ENCODE results near the gene DNAI1. TPM values are rescaled to one million over a fixed set of nuclear protein-coding genes. Genes with fewer than 3 reads are reported as not detected.

DNAI1 gene
- polyA plus RNA-seq, 1 donor (not counting 4 experiments of a cell fraction or from before 2014, with no cell fraction given), result 0.08 TPM

GRCh38 chr9:34505370-34506120, 46.9 kb downstream of the DNAI1 start:
- H3K79me2 ChIP-seq (ENCODE audit: control insufficient read depth, insufficient read depth, low read length), result no peaks in the 10 kb centered on the region
- H3K27ac ChIP-seq (ENCODE audit: control insufficient read depth, insufficient read depth, low read length), result no peak overlapping the region
- peaks cover 31% of the 10 kb centered on the region for H3K27me3 ChIP-seq (ENCODE audit: control insufficient read depth, extremely low read depth, insufficient read depth, low read length)
- no peak overlapping the region for H3K9ac ChIP-seq (ENCODE audit: control insufficient read depth, extremely low read depth, insufficient read depth, low read length)
- H4K20me1 ChIP-seq (ENCODE audit: control insufficient read depth, extremely low read depth, insufficient read depth, low read length), result peaks cover 2% of the 10 kb centered on the region
- no peak for DNase-seq (ENCODE audit: low read depth, low spot score)
- no peak overlapping the region for H3K4me2 ChIP-seq (ENCODE audit: control insufficient read depth, extremely low read depth, insufficient read depth, low read depth, low read length)
- no peaks in the 10 kb centered on the region for H3K36me3 ChIP-seq (ENCODE audit: control insufficient read depth in 2 of 2, extremely low read depth in 1 of 2, insufficient read depth in 2 of 2, low read length in 2 of 2)
- H2AFZ ChIP-seq (ENCODE audit: control insufficient read depth, low read length), result no peak overlapping the region
- no peak overlapping the region for H3K4me3 ChIP-seq (ENCODE audit: control insufficient read depth in 2 of 3, extremely low read depth in 1 of 3, insufficient read depth in 2 of 3, low read depth in 1 of 3, low read length in 3 of 3)
- H3K9me1 ChIP-seq (ENCODE audit: control insufficient read depth, extremely low read depth, insufficient read depth, low read length), result no peaks in the 10 kb centered on the region
- FAIRE-seq, result no peak
- H3K9me3 ChIP-seq (ENCODE audit: control insufficient read depth, low read depth, low read length), result no peaks in the 10 kb centered on the region
- dilution Hi-C loops (cut with MboI; ENCODE audit: extremely low pct_ligation_motif_present, low sequenced_read_pairs), result no loop called here
- TF ChIP-seq EZH2 (IDR thresholded peaks at IDR 0.05; ENCODE audit: low read length), result no peak
- no peak for TF ChIP-seq CTCF (optimal IDR thresholded peaks at IDR 0.05 in 1 of 3, IDR thresholded peaks at IDR 0.05 in 1 of 3, conservative IDR thresholded peaks at IDR 0.05 in 1 of 3; ENCODE audit: extremely low read depth in 1 of 3, insufficient read depth in 2 of 3, low read length in 3 of 3)
- H3K4me1 ChIP-seq (ENCODE audit: control insufficient read depth, extremely low read depth, insufficient read depth, low read length), result no peaks in the 10 kb centered on the region

GRCh38 chr9:34506623-34507022, 48.0 kb downstream of the DNAI1 start:
- H3K9me1 ChIP-seq (ENCODE audit: control insufficient read depth, extremely low read depth, insufficient read depth, low read length), result no peaks in the 10 kb centered on the region
- H3K4me2 ChIP-seq (ENCODE audit: control insufficient read depth, extremely low read depth, insufficient read depth, low read depth, low read length), result no peak overlapping the region
- H4K20me1 ChIP-seq (ENCODE audit: control insufficient read depth, extremely low read depth, insufficient read depth, low read length), result no peaks in the 10 kb centered on the region
- H3K27me3 ChIP-seq (ENCODE audit: control insufficient read depth, extremely low read depth, insufficient read depth, low read length), result peaks cover 31% of the 10 kb centered on the region
- no peaks in the 10 kb centered on the region for H3K4me1 ChIP-seq (ENCODE audit: control insufficient read depth, extremely low read depth, insufficient read depth, low read length)
- FAIRE-seq (no peak), DNase-seq (ENCODE audit: low read depth, low spot score) (no peak)
- no peaks in the 10 kb centered on the region for H3K36me3 ChIP-seq (ENCODE audit: control insufficient read depth in 2 of 2, extremely low read depth in 1 of 2, insufficient read depth in 2 of 2, low read length in 2 of 2)
- H3K4me3 ChIP-seq (ENCODE audit: control insufficient read depth in 2 of 3, extremely low read depth in 1 of 3, insufficient read depth in 2 of 3, low read depth in 1 of 3, low read length in 3 of 3), result no peak overlapping the region
- no peak overlapping the region for H3K9ac ChIP-seq (ENCODE audit: control insufficient read depth, extremely low read depth, insufficient read depth, low read length)
- TF ChIP-seq EZH2 (IDR thresholded peaks at IDR 0.05; ENCODE audit: low read length) (no peak), CTCF (optimal IDR thresholded peaks at IDR 0.05 in 1 of 3, IDR thresholded peaks at IDR 0.05 in 1 of 3, conservative IDR thresholded peaks at IDR 0.05 in 1 of 3; ENCODE audit: extremely low read depth in 1 of 3, insufficient read depth in 2 of 3, low read length in 3 of 3) (no peak)
- H2AFZ ChIP-seq (ENCODE audit: control insufficient read depth, low read length), result no peak overlapping the region
- no peaks in the 10 kb centered on the region for H3K79me2 ChIP-seq (ENCODE audit: control insufficient read depth, insufficient read depth, low read length)
- no peaks in the 10 kb centered on the region for H3K9me3 ChIP-seq (ENCODE audit: control insufficient read depth, low read depth, low read length)
- H3K27ac ChIP-seq (ENCODE audit: control insufficient read depth, insufficient read depth, low read length), result no peak overlapping the region
- dilution Hi-C loops (cut with MboI; ENCODE audit: extremely low pct_ligation_motif_present, low sequenced_read_pairs), result no loop called here
